Endodermal cell (in vitro differentiated cells): ENCODE results near the gene ACAD11. TPM values are rescaled to one million over a fixed set of nuclear protein-coding genes. Genes with fewer than 3 reads are reported as not detected.

Experiments
- DNase-seq: peaks from one replicate; pipeline ENCODE4 v3.0.0-alpha.2; 2017
- H3K27ac ChIP-seq: 2 replicates; pipeline ENCODE4 v1.5.1; 2013; ENCODE audit warnings: mild to moderate bottlenecking, low read depth, low read length, moderate library complexity
- H3K27me3 ChIP-seq: 2 replicates; pipeline ENCODE4 v1.6.1; 2013; ENCODE audit warnings: mild to moderate bottlenecking, low read length, moderate library complexity; ENCODE audit not compliant: insufficient read depth, control insufficient read depth, poor library complexity, severe bottlenecking
- H3K36me3 ChIP-seq: 2 replicates; pipeline ENCODE4 v1.7.0; 2013; ENCODE audit warnings: mild to moderate bottlenecking, low read length, moderate library complexity; ENCODE audit not compliant: control insufficient read depth, insufficient read depth
- H3K4me1 ChIP-seq: one replicate; pipeline ENCODE4 v1.7.0; 2013; ENCODE audit warnings: low read length; ENCODE audit not compliant: control insufficient read depth, insufficient read depth
- H3K4me3 ChIP-seq: 2 replicates; pipeline ENCODE4 v1.5.1; 2013; ENCODE audit warnings: mild to moderate bottlenecking, low read length, moderate library complexity
- H3K9ac ChIP-seq: 2 replicates; pipeline ENCODE4 v1.6.1; 2013; ENCODE audit warnings: mild to moderate bottlenecking, low read length, moderate library complexity; ENCODE audit not compliant: poor library complexity, severe bottlenecking; ENCODE audit errors: extremely low read depth
- H3K9me3 ChIP-seq: 2 replicates; pipeline ENCODE4 v1.6.1; 2013; ENCODE audit warnings: mild to moderate bottlenecking, low read length, moderate library complexity; ENCODE audit not compliant: control insufficient read depth
- H3K27ac Mint-ChIP-seq: 2 replicates; pipeline ENCODE4 v1.8.0; 2020; ENCODE audit warnings: mixed read lengths
- H3K27me3 Mint-ChIP-seq: 2 replicates; pipeline ENCODE4 v1.8.0; 2021; ENCODE audit warnings: mild to moderate bottlenecking, mixed read lengths; ENCODE audit not compliant: insufficient read depth
- H3K36me3 Mint-ChIP-seq: 2 replicates; pipeline ENCODE4 v1.8.0; 2020; ENCODE audit warnings: low read depth, mixed read lengths
- H3K4me1 Mint-ChIP-seq: 2 replicates; pipeline ENCODE4 v1.8.0; 2020; ENCODE audit warnings: mixed read lengths
- H3K4me3 Mint-ChIP-seq: 2 replicates; pipeline ENCODE4 v1.8.0; 2020; ENCODE audit warnings: mild to moderate bottlenecking, moderate library complexity, mixed read lengths
- H3K9me3 Mint-ChIP-seq: 2 replicates; pipeline ENCODE4 v1.8.0; 2020; ENCODE audit warnings: mild to moderate bottlenecking, mixed read lengths
- CTCF ChIP-seq: fragments of 200-600 bp; sonication (generic); conservative IDR thresholded peaks from 2 replicates; pipeline ENCODE4 v1.5.0; 2021; ENCODE audit warnings: antibody characterized with exemption, mild to moderate bottlenecking
- WGBS, 2 experiments: methylation state at CpG; one replicate each; pipeline versions ENCODE4 v1.1.5 to v1.1.7; 2013; ENCODE audit warnings: missing lambda C conversion rate in 2 of 2, mixed read lengths in 1 of 2; ENCODE audit not compliant: insufficient coverage in 1 of 2, insufficient read length in 1 of 2; 5-methylcytosine and 5-hydroxymethylcytosine counted together
- total RNA-seq, 2 donors: library from RNA; stranded (reverse); fragmentation: NEBNext Ultra II Directional in 1 of 2; extraction: Animal tissue kit (Norgen Biotek cat#: 25700) in 1 of 2; gene quantifications; 2 replicates in 1 of 2; 3 replicates in 1 of 2; pipeline ENCODE4 v1.2.1, GENCODE V29; 2021

The ACAD11 gene
- total RNA-seq, 2 donors from 2014 or later, result 21.4 to 22.8 TPM

GRCh38 chr3:132638706-132639105 lies 20.9 kb downstream of the ACAD11 start:
- peaks cover 14% of the 10 kb centered on the region for H3K36me3 Mint-ChIP-seq
- H3K4me1 ChIP-seq, result peaks cover 7% of the 10 kb centered on the region
- DNase-seq, result no peak
- no peaks in the 10 kb centered on the region for H3K9me3 Mint-ChIP-seq
- no peaks in the 10 kb centered on the region for H3K27me3 Mint-ChIP-seq
- no peak for TF ChIP-seq CTCF
- peaks cover 9% of the 10 kb centered on the region for H3K4me1 Mint-ChIP-seq
- H3K27ac ChIP-seq, result no peak overlapping the region
- no peak overlapping the region for H3K4me3 ChIP-seq
- H3K36me3 ChIP-seq, result peaks cover 6% of the 10 kb centered on the region
- H3K4me3 Mint-ChIP-seq, result no peak overlapping the region
- H3K27ac Mint-ChIP-seq, result no peak overlapping the region
- H3K9ac ChIP-seq, result no peak overlapping the region
- no peaks in the 10 kb centered on the region for H3K9me3 ChIP-seq
- no peaks in the 10 kb centered on the region for H3K27me3 ChIP-seq

- Mint-ChIP-seq H3K4me3 (no peak overlapping the region), H3K27ac (no peak overlapping the region), H3K4me1 (no peaks in the 10 kb centered on the region), H3K36me3 (peaks cover 16% of the 10 kb centered on the region), H3K27me3 (no peaks in the 10 kb centered on the region), H3K9me3 (no peaks in the 10 kb centered on the region)
- Histone ChIP-seq H3K27me3 (no peaks in the 10 kb centered on the region), H3K9ac (no peak overlapping the region), H3K27ac (no peak overlapping the region), H3K4me3 (no peak overlapping the region), H3K9me3 (no peaks in the 10 kb centered on the region), H3K4me1 (no peaks in the 10 kb centered on the region), H3K36me3 (peaks cover 6% of the 10 kb centered on the region)
- no peak for TF ChIP-seq CTCF
- no CpG with 5 or more reads among the region's 1 CpG for WGBS, 2 experiments
- DNase-seq, result no peak
Observed at GRCh38 chr3:132637590-132637989, 22.0 kb downstream of the ACAD11 start.

- H3K4me1 Mint-ChIP-seq, result no peaks in the 10 kb centered on the region
- Histone ChIP-seq H3K4me1 (no peaks in the 10 kb centered on the region), H3K27me3 (no peaks in the 10 kb centered on the region), H3K9me3 (no peaks in the 10 kb centered on the region), H3K9ac (no peak overlapping the region), H3K36me3 (peaks cover 13% of the 10 kb centered on the region), H3K4me3 (no peak overlapping the region), H3K27ac (no peak overlapping the region)
- H3K27ac Mint-ChIP-seq, result no peak overlapping the region
- TF ChIP-seq CTCF, result no peak
- H3K27me3 Mint-ChIP-seq, result no peaks in the 10 kb centered on the region
- H3K4me3 Mint-ChIP-seq, result no peak overlapping the region
- DNase-seq, result no peak
- no peaks in the 10 kb centered on the region for H3K9me3 Mint-ChIP-seq
- H3K36me3 Mint-ChIP-seq, result peaks cover 14% of the 10 kb centered on the region
Observed at GRCh38 chr3:132635052-132635451, 24.6 kb downstream of the ACAD11 start.
